ENCODE data around the gene TAPT1. TPM values are rescaled to one million over a fixed set of nuclear protein-coding genes. Genes with fewer than 3 reads are reported as not detected.

TAPT1 gene
- total RNA-seq, 1 experiment from 2014 or later = 17.3 TPM

- Histone ChIP-seq H3K36me3 (ENCODE audit: control insufficient read depth, insufficient read depth, low read length) (no peaks in the 10 kb centered on the region), H3K4me3 (ENCODE audit: low read depth in 2 of 2, low read length in 2 of 2) (no peak overlapping the region), H3K27ac (ENCODE audit: low read length) (no peak overlapping the region), H3K4me1 (ENCODE audit: control insufficient read depth, insufficient read depth, low read length) (no peaks in the 10 kb centered on the region), H3K27me3 (ENCODE audit: control insufficient read depth, insufficient read depth, low read length) (no peaks in the 10 kb centered on the region), H3K9me3 (ENCODE audit: control insufficient read depth, insufficient read depth, low read depth, low read length) (no peaks in the 10 kb centered on the region)
- ChIA-PET POLR2A (no interaction called here), CTCF (interaction anchor here (0.6 kb wide), 1 partner anchor 11 kb away, joined by 3 read pairs; no protein-coding TSS in a partner anchor)
- TF ChIP-seq SIN3A (IDR thresholded peaks at IDR 0.05; ENCODE audit: borderline replicate concordance, insufficient read depth, low read depth, low read length) (no peak), POLR2AphosphoS5 (IDR thresholded peaks at IDR 0.05; ENCODE audit: low read depth, low read length) (no peak), TCF7L2 (IDR thresholded peaks at IDR 0.05; ENCODE audit: low read depth, low read length) (no peak), CTCF (IDR thresholded peaks at IDR 0.05) (no peak)
- TF ChIP-seq, protein P1, sequence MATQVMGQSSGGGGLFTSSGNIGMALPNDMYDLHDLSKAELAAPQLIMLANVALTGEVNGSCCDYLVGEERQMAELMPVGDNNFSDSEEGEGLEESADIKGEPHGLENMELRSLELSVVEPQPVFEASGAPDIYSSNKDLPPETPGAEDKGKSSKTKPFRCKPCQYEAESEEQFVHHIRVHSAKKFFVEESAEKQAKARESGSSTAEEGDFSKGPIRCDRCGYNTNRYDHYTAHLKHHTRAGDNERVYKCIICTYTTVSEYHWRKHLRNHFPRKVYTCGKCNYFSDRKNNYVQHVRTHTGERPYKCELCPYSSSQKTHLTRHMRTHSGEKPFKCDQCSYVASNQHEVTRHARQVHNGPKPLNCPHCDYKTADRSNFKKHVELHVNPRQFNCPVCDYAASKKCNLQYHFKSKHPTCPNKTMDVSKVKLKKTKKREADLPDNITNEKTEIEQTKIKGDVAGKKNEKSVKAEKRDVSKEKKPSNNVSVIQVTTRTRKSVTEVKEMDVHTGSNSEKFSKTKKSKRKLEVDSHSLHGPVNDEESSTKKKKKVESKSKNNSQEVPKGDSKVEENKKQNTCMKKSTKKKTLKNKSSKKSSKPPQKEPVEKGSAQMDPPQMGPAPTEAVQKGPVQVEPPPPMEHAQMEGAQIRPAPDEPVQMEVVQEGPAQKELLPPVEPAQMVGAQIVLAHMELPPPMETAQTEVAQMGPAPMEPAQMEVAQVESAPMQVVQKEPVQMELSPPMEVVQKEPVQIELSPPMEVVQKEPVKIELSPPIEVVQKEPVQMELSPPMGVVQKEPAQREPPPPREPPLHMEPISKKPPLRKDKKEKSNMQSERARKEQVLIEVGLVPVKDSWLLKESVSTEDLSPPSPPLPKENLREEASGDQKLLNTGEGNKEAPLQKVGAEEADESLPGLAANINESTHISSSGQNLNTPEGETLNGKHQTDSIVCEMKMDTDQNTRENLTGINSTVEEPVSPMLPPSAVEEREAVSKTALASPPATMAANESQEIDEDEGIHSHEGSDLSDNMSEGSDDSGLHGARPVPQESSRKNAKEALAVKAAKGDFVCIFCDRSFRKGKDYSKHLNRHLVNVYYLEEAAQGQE (IDR thresholded peaks at IDR 0.05; ENCODE audit: insufficient read depth in 1 of 2, low read depth in 2 of 2, low read length in 1 of 2) = no peak
- intact Hi-C loops (cut with micrococcal nuclease; ENCODE audit: unreplicated experiment) = no loop called here
- ATAC-seq (no peak), DNase-seq (ENCODE audit: low read depth, low spot score) (no peak)
- BruUV-seq (replicated peaks) = no TSS peak
- in situ Hi-C loops (cut with HindIII; ENCODE audit: low pct_unique_long_range_greater_than_20kb, low sequenced_read_pairs) = no loop called here
These were observed 32.1 kb downstream of the TAPT1 start for GRCh38 chr4:16194214-16194613.

GRCh38 chr4:16192631-16193518 lies 33.4 kb downstream of the TAPT1 start:
- DNase-seq (ENCODE audit: low read depth, low spot score) (no peak), ATAC-seq (no peak)
- H3K27me3 ChIP-seq (ENCODE audit: control insufficient read depth, insufficient read depth, low read length) = no peaks in the 10 kb centered on the region
- TF ChIP-seq SIN3A (IDR thresholded peaks at IDR 0.05; ENCODE audit: borderline replicate concordance, insufficient read depth, low read depth, low read length) (no peak), POLR2AphosphoS5 (IDR thresholded peaks at IDR 0.05; ENCODE audit: low read depth, low read length) (no peak), CTCF (IDR thresholded peaks at IDR 0.05) (no peak), TCF7L2 (IDR thresholded peaks at IDR 0.05; ENCODE audit: low read depth, low read length) (no peak)
- TF ChIP-seq, protein P1 (IDR thresholded peaks at IDR 0.05; ENCODE audit: insufficient read depth in 1 of 2, low read depth in 2 of 2, low read length in 1 of 2) = no peak
- no peak overlapping the region for H3K4me3 ChIP-seq (ENCODE audit: low read depth in 2 of 2, low read length in 2 of 2)
- POLR2A ChIA-PET = interaction anchor here (0.6 kb wide), 2 partner anchors 20 to 1737 kb away, joined by 3 read pairs; no protein-coding TSS in a partner anchor
- CTCF ChIA-PET = no interaction called here
- in situ Hi-C loops (cut with HindIII; ENCODE audit: low pct_unique_long_range_greater_than_20kb, low sequenced_read_pairs) = no loop called here
- H3K4me1 ChIP-seq (ENCODE audit: control insufficient read depth, insufficient read depth, low read length) = no peaks in the 10 kb centered on the region
- H3K36me3 ChIP-seq (ENCODE audit: control insufficient read depth, insufficient read depth, low read length) = no peaks in the 10 kb centered on the region
- no peak overlapping the region for H3K27ac ChIP-seq (ENCODE audit: low read length)
- intact Hi-C loops (cut with micrococcal nuclease; ENCODE audit: unreplicated experiment) = no loop called here
- no TSS peak for BruUV-seq (replicated peaks)
- H3K9me3 ChIP-seq (ENCODE audit: control insufficient read depth, insufficient read depth, low read depth, low read length) = no peaks in the 10 kb centered on the region
